NCI-H1930 (cell line): ENCODE results near the gene PIP4K2B.
A peak's percentile ranks its signal among the peaks of the same experiment; 100 is the strongest.
"Not testable (repeated sequence)": the region's sequence is repeated elsewhere in the genome, so short reads cannot be mapped to it uniquely, and the experiment has no call there.

Experiments
- DNase-seq, 2 experiments: peaks; one replicate each; lab custom pipeline; 2025; lab: John Stamatoyannopoulos, UW

PIP4K2B gene

GRCh38 chr17:38730526-38731379 is 68.6 kb downstream of the PIP4K2B start:
- no peak for DNase-seq

GRCh38 chr17:38729886-38730525 is 69.3 kb downstream of the PIP4K2B start, which contains the start of gene CISD3:
Gene CISD3 (plus strand): TSS chr17:38730341. CDS start chr17:38730359, 18 bp downstream.
- DNase-seq = peak; percentile 72 to 90

- no peak for DNase-seq
Measured at GRCh38 chr17:38729368-38729885, 69.9 kb downstream of the PIP4K2B start.

GRCh38 chr17:38728290-38728831 is 71.0 kb downstream of the PIP4K2B start:
- DNase-seq = no peak

- DNase-seq = no peak
Measured at GRCh38 chr17:38727736-38728135, 71.6 kb downstream of the PIP4K2B start.

- not testable (repeated sequence) for DNase-seq
Measured at GRCh38 chr17:38726145-38726544, 73.2 kb downstream of the PIP4K2B start.

GRCh38 chr17:38725066-38725465 is 74.3 kb downstream of the PIP4K2B start:
- DNase-seq = no peak

- DNase-seq = no peak
Measured at GRCh38 chr17:38724337-38724988, 74.9 kb downstream of the PIP4K2B start.

GRCh38 chr17:38721802-38722201 is 77.6 kb downstream of the PIP4K2B start:
- DNase-seq = no peak

- DNase-seq = no peak
Measured at GRCh38 chr17:38720941-38721340, 78.4 kb downstream of the PIP4K2B start.

- DNase-seq = no peak
Measured at GRCh38 chr17:38719943-38720641, 79.3 kb downstream of the PIP4K2B start.

- no peak for DNase-seq
Measured at GRCh38 chr17:38719289-38719942, 79.9 kb downstream of the PIP4K2B start.

- DNase-seq = no peak
Measured at GRCh38 chr17:38717139-38717745, 82.1 kb downstream of the PIP4K2B start.

GRCh38 chr17:38716368-38717005 is 82.9 kb downstream of the PIP4K2B start:
- DNase-seq = no peak
